Activated CD4-positive, CD25-positive, alpha-beta regulatory T cell treated with anti-CD3 and anti-CD28 coated beads, Interleukin-2, amount 50 U/mL, for 72 hours (primary cell): ENCODE measurements around the gene COX7A1.
A peak's percentile ranks its signal among the peaks of the same experiment; 100 is the strongest.
"Not testable (repeated sequence)": the region's sequence is repeated elsewhere in the genome, so short reads cannot be mapped to it uniquely, and the experiment has no call there.

Source experiments
- DNase-seq: peaks from one replicate; pipeline ENCODE4 v3.0.0; 2021

The COX7A1 gene

DNA sequence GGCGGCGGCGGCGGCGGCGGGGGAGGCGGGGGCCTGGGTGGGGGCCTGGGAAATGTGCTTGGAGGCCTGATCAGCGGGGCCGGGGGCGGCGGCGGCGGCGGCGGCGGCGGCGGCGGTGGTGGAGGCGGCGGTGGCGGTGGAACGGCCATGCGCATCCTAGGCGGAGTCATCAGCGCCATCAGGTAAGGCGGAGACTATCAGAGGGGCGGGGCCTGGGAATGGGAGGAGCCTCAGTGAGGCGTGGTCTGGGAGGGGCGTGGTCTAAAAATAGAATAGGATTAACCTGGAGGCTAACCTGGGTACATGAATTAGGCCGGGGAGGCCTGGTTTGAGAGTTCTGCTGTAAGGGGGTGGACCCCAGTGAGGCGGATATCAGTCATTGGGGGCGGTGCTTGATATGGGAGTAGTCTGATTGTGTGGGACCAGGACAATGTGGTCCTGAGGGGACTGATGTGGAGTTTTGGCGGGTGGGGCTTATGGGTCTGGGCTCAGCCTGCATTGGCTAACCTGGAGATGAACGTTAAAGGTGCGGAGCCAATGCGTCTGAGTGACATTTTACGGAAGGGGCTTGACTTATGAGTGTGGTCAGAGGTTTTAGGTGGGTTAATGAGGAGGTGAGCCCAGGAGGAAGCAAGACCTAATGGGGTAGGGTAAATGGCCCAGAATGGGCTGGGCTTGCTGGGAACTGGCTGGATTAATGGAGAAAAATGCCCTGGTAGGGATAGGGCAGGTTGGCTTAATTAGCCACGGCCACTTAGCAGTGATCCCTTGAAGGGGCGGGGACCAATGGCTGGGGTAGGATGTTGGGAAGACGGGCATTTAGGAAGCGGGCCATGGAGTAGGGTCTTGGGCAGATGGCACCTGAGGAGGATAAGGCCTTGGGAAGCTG is 11.0 kb downstream of the COX7A1 start:
- DNase-seq = peak; percentile 92

- no peak for DNase-seq
Observed at GRCh38 chr19:36140304-36141038, 11.8 kb downstream of the COX7A1 start.

- peak; percentile 94 for DNase-seq
Observed at GRCh38 chr19:36139473-36140303, 12.6 kb downstream of the COX7A1 start, which contains the start of gene CAPNS1. CAPNS1 (plus strand) TSS chr19:36140066; CDS start chr19:36141012, 946 bp downstream.

DNA sequence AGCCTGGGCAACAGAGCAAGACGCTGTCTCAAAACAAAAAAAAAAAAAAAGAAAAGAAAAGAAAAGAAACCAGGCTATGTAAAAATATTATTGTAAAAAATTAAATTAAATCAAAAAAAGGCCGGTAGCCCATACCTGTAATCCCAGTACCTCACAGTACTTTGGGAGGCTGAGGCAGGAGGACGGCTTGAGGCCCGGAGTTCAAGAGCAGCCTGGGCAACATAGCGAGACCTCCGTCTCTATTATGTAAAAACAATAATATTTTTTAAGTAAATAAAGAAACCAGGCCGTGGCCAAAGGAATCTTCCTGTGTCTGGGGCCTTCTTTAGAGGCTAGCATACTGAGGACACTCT is 13.2 kb downstream of the COX7A1 start:
- DNase-seq = no peak

DNA sequence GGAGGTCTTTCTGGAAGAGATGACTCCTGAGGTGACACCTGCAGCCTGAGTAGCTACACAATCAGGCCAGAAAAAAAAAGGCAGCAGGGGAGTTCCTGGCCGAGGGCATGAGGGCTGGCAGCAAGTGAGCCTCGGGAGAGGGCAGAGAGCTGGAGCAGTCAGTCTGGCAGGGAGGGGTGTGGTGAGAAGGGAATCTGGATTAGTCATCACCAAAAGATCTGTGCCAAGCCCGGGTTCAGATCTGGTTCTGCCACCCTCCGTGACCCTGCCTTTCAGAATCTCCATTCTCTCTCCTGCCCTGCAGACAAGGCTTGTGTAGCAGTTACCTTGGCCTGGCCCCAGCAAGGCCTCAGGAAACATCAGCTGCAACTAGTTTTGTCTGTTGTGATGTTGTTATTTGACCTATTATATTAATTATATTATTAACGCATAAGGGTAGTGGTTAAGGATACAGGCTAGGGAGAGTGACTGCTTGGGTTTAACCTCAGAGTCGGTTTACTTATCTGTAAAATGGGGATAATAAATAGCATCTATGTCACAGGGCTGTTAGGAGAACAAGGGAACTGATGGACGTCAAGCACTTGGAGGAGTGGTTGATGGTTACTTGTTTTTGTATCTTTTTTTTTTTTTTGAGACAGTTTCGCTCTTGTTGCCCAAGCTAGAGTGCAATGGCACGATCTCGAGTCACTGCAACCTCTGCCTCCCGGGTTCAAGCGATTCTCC is 15.1 kb downstream of the COX7A1 start:
- no peak for DNase-seq

DNA sequence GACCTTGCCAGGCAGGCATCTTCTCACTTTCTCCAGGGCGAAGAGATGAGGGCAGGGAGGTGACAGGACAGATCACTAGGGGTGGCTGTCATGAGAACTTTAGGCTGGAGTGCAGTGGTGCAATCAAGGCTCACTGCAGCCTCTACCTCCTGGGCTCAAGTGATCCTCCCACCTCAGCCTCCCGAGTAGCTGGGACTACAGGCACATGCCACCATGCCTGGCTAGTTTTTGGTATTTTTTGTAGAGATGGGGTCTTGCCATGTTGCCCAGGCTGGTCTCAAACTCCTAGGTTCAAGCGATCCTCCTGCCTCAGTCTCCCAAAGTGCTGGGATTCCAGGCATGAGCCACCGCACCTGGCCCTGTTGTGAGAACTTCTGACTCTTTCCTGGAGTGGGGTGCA is 17.4 kb downstream of the COX7A1 start:
- not testable (repeated sequence) for DNase-seq

- DNase-seq = not testable (repeated sequence)
Observed at GRCh38 chr19:36131221-36131620, 21.0 kb downstream of the COX7A1 start.

- no peak for DNase-seq
Observed at GRCh38 chr19:36128392-36128736, 23.9 kb downstream of the COX7A1 start.

- DNase-seq = no peak
Observed at GRCh38 chr19:36125557-36125956, 26.7 kb downstream of the COX7A1 start.

DNA sequence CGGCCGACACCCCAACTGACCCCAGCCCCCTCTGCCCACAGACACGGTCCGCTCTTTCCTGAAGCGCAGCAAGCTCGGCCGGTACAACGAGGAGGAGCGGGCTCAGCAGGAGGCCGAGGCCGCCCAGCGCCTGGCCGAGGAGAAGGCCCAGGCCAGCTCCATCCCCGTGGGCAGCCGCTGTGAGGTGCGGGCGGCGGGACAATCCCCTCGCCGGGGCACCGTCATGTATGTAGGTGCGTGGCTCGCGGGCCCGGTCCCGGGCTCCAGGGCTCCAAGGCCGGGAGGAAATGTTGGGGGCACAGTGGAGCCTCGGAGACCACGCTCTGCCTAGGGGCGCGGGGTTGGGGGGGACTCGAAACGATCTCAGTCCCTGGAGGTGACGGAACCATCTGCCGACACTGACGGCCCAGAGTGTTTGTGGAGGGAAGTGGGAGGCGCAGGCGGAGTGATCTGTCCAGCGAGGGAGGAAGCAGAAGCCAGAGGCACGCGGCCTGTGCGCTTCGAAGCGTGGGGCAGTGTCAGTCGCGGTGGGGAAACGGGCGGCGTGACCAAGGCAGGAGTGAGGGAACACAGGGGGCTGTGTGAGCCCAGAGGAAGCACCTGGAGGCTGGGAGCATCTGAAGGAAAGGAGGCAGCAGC is 30.6 kb downstream of the COX7A1 start:
- no peak for DNase-seq

GRCh38 chr19:36120984-36121358 is 31.3 kb downstream of the COX7A1 start:
- DNase-seq = no peak

DNA sequence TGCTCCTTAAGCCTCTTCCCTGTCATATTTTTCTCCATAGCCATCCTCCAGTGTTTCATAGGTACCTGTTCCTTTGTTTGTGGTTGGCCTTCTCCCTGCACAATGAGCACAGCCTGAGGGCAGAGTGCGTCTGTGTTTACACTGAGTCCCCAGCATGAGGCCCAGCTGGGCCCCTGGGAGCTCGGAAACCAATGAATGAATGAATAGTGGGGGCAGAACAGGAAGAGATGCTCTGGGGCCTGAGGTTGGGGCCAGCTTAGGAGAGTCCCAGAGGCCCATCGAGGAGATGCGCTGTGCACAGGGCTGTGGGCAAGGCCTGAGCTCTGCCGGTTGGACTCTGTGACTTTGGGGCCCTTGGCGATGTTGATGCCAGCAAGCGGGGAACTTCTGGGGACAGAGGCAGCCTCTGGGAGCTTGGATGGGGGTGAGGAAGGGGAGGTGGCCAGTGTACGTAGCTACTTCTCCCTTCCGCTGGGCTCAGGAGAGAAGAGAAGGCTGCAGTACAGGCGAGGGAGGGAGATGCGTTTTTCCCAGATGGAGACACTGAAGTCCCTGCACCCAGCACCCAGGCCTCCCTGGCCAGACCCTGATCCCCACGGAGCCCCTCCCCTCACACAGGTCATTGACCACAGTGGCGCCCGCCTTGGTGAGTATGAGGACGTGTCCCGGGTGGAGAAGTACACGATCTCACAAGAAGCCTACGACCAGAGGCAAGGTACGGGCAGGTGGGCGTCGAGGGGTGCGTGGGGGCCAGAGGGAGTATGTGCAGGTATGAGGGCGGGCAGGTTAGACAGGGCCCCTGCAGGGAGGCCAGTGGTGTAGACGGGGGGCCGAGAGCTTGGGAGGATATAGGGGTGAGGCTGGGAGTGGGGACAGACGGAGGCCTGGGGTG is 31.9 kb downstream of the COX7A1 start:
- DNase-seq = no peak

GRCh38 chr19:36116344-36116637 is 36.0 kb downstream of the COX7A1 start:
- no peak for DNase-seq

GRCh38 chr19:36115453-36116343 is 36.5 kb downstream of the COX7A1 start, which contains the start of gene TBCB:
TBCB (plus strand) TSS chr19:36115468; CDS start chr19:36115561, 93 bp downstream.
- peak; percentile 85 for DNase-seq

DNA sequence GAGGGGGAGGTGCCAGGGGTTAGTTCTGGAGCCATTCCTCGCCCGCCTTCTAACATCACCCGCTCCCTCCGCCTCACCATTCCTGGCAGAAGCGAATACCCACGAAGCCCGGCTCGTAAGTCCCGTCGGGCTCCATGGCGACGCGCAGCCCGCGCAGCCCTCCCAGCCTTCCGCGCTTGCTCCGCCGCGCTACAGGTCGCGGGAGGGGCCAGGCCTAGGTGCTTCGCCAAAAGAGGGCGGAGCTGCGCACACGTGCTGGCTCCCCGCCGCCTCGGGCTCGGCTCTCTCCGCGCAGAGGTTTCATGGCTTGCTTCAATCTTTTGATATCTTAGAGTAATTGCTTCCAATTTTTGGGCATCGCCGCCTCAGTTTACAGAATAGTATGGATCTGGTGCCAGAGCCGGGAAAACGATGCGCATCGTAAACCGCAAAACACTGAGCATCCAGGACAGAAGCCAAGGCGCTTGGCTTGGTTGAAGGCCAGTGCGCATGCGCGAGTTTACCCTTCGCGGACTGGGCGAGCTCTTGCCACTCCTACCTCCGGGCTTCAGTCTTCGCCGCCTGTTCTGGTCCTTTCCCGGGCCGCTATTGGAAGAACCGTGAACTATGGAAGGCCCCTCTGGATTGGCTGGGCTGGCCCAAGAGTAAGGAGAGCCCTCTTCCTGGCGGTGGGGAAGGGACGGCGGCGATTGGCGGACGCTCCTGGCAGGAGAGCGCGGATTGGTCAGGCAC is 37.4 kb downstream of the COX7A1 start, which contains the start of gene POLR2I:
TSS of gene POLR2I (minus strand) at position 155 of the 732 bp plus-strand sequence. CDS start at position 136, 19 bp downstream.
- peak; percentile 95 for DNase-seq

GRCh38 chr19:36113894-36114720 is 38.1 kb downstream of the COX7A1 start:
- peak; percentile 39 for DNase-seq

GRCh38 chr19:36113425-36113824 is 38.8 kb downstream of the COX7A1 start:
- no peak for DNase-seq

DNA sequence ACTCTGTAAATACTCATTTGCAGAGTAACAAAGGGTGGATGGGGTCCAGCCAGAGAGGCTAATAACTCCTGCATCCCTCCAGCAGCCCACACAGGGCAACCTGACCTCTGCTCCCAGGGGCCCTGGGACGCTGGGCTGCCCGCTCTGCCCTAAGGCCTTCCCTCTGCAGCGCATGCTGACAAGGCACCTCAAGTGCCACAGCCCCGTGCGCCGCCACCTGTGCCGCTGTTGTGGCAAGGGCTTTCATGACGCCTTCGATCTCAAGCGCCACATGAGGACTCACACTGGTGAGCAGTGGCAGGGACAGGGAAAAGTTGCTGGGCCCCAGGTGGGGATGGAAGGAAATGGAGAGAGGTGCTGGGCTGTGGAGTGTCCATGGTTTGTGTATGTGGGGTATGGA is 39.6 kb downstream of the COX7A1 start:
- no peak for DNase-seq
